Activated effector memory CD4-positive, alpha-beta T cell treated with anti-CD3 and anti-CD28 coated beads, Interleukin-2, amount 50 U/mL, for 16 hours (primary cell): ENCODE data around the gene PPHLN1.

ENCODE experiments used
- DNase-seq: peaks from one replicate; pipeline ENCODE4 v3.0.0-alpha.2; 2020

PPHLN1 gene

GRCh38 chr12:42484996-42485395 lies 159.0 kb downstream of the PPHLN1 start:
- DNase-seq = no peak

- no peak for DNase-seq
These were observed 159.9 kb downstream of the PPHLN1 start for GRCh38 chr12:42485823-42486222.

GRCh38 chr12:42486407-42486806 lies 160.4 kb downstream of the PPHLN1 start:
- no peak for DNase-seq

GRCh38 chr12:42490261-42490842 lies 164.4 kb downstream of the PPHLN1 start:
- no peak for DNase-seq
